Memory B cell (primary cell): ENCODE results near the gene ZDHHC11B.

Source experiments
- ATAC-seq: fragments of 150-1000 bp; cut with Tn5 transposase; 2 replicates; pipeline ENCODE4 v1.10.0; 2021; ENCODE audit warnings: low read depth, mild to moderate bottlenecking, moderate library complexity
- DNase-seq, 2 donors: peaks; one replicate each; pipeline ENCODE4 v3.0.0; 2022; ENCODE audit warnings: low spot score in 2 of 2
- H3K27ac Mint-ChIP-seq: one replicate; pipeline ENCODE4 v1.8.0; 2022; ENCODE audit warnings: mild to moderate bottlenecking, moderate library complexity, mixed read lengths
- H3K27me3 Mint-ChIP-seq: one replicate; pipeline ENCODE4 v1.8.0; 2022; ENCODE audit warnings: mixed read lengths
- H3K36me3 Mint-ChIP-seq: one replicate; pipeline ENCODE4 v1.8.0; 2022; ENCODE audit warnings: mild to moderate bottlenecking, mixed read lengths
- H3K4me1 Mint-ChIP-seq: one replicate; pipeline ENCODE4 v1.8.0; 2022; ENCODE audit warnings: mixed read lengths
- H3K4me3 Mint-ChIP-seq: one replicate; pipeline ENCODE4 v1.8.0; 2022; ENCODE audit warnings: mild to moderate bottlenecking, moderate library complexity, mixed read lengths
- H3K9me3 Mint-ChIP-seq: one replicate; pipeline ENCODE4 v1.8.0; 2022; ENCODE audit warnings: mixed read lengths

The ZDHHC11B gene

DNA sequence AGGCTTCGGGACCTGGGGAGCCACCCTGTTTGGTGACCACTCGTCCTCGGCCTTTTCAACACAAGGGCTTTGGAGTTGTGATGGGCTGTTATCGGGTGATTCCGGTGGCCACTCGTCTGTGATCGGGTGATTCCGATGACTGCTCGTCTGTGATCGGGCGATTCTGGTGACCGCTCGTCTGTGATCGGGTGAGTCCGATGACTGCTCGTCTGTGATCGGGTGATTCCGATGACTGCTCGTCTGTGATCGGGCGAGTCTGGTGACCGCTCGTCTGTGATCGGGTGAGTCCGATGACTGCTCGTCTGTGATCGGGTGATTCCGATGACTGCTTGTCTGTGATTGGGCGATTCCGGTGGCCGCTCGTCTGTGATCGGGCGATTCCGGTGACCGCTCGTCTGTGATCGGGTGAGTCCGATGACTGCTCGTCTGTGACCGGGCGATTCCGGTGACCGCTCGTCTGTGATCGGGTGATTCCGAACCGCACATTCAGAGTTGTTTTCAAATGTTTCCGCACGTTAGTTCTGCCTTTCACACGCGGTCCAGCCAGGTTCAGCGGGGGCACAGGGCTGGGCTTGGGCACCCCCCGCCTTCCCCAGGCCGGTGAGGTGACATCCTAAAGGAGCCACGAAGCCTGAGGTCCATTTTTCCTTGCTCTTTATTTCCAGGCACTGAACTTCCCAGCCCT lies 121.6 kb downstream of the ZDHHC11B start:
- Mint-ChIP-seq H3K9me3 (peaks cover under 1% of the 10 kb centered on the region), H3K27me3 (no peaks in the 10 kb centered on the region), H3K36me3 (peaks cover 41% of the 10 kb centered on the region), H3K27ac (no peak overlapping the region), H3K4me3 (no peak overlapping the region), H3K4me1 (no peaks in the 10 kb centered on the region)
- DNase-seq (no peak), ATAC-seq (no peak)

DNA sequence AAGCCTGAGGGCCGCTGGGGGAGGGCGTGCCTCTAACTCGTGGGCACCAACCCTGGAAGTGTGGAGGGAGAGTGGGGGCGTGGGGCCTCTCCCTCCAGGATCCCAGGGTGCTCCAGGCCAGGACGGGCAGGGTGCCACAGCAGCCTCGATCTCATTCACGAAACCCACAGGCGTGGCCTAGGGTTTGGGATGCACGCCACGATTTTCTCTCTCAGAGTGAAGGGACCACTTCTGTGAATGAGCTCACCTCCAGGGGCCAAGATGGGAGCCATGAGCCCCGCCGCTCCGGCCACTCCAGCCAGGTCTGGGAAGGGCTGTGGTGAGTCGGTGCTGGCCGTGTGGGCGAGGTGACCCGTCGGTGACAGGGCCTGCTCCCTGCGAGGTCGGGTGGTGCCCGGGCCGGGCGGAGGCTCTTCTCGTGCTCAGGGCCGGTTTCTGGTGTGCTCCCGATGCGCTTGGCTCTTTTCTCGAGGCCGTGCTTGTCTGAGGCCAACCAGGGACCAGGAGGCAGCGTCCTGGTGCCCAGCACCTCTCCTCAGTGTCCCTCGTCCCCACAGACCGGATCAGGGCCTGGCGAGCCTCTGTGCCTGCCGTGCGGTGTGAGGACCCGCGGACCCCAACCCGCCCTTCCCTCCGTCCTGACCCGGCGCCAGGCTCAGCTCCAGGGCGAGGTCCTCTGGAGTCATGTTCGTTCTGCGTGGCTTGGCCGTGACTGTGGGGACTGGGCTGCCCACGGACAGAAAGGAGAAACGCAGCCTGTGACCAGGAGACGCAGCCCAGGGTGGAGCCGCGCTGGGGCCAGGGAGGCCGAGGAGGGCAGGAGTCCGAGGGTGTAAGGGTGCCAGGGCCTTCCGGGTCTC lies 122.4 kb downstream of the ZDHHC11B start:
- Mint-ChIP-seq H3K9me3 (peaks cover 1% of the 10 kb centered on the region), H3K27ac (no peak overlapping the region), H3K4me3 (no peak overlapping the region), H3K36me3 (peaks cover 41% of the 10 kb centered on the region), H3K4me1 (no peaks in the 10 kb centered on the region), H3K27me3 (no peaks in the 10 kb centered on the region)
- DNase-seq (no peak), ATAC-seq (no peak)

GRCh38 chr5:660491-661030 lies 124.0 kb downstream of the ZDHHC11B start:
- no peak for DNase-seq
- peaks cover 48% of the 10 kb centered on the region for H3K36me3 Mint-ChIP-seq
- no peak overlapping the region for H3K27ac Mint-ChIP-seq
- no peak overlapping the region for H3K4me3 Mint-ChIP-seq
- H3K9me3 Mint-ChIP-seq = peaks cover 1% of the 10 kb centered on the region
- H3K4me1 Mint-ChIP-seq = no peaks in the 10 kb centered on the region
- no peaks in the 10 kb centered on the region for H3K27me3 Mint-ChIP-seq
- no peak for ATAC-seq
